SK-N-SH (cell line): ENCODE data around the gene TRIOBP. TPM values are rescaled to one million over a fixed set of nuclear protein-coding genes. Genes with fewer than 3 reads are reported as not detected.
"Not testable (repeated sequence)": the region's sequence is repeated elsewhere in the genome, so short reads cannot be mapped to it uniquely, and the experiment has no call there.

ENCODE experiments used
- CTCF ChIA-PET: fragments of 300-600, 350-600 bp; formaldehyde crosslinking; extraction: SDS; loops from one replicate; lab custom pipeline; 2021; lab: Yijun Ruan, JAX
- POLR2A ChIA-PET: fragments of 350-600 bp; sonication (Branson Sonifier 250); formaldehyde crosslinking; extraction: SDS; loops from one replicate; lab custom pipeline; 2020; ENCODE audit warnings: antibody characterized with exemption, inconsistent platforms; lab: Yijun Ruan, JAX
- DNase-seq: peaks from one replicate; pipeline ENCODE4 v3.0.0; 2012
- H2AFZ ChIP-seq: fragments of 200-600 bp; sonication (generic); 2 replicates; pipeline ENCODE4 v1.8.1; 2016; ENCODE audit warnings: antibody characterized with exemption, mild to moderate bottlenecking, low read depth
- H3F3A ChIP-seq: fragments of 200-600 bp; sonication (generic); replicated peaks from 2 replicates; pipeline ENCODE3; 2016; ENCODE audit warnings: antibody characterized with exemption, mild to moderate bottlenecking; ENCODE audit not compliant: insufficient read depth
- H3K27ac ChIP-seq, 2 experiments: fragments of 200-500 bp in 1 of 2; fragments of 200-600 bp in 1 of 2; sonication (Bioruptor generic) in 1 of 2; sonication (generic), shearing (Covaris generic) in 1 of 2; 2 replicates each; pipeline versions ENCODE4 v1.5.1 to v1.6.1; 2014 to 2016; ENCODE audit warnings: low read depth in 2 of 2, inconsistent platforms in 1 of 2, low read length in 1 of 2, mild to moderate bottlenecking in 1 of 2, mixed read lengths in 1 of 2
- H3K27me3 ChIP-seq: fragments of 200-600 bp; sonication (generic), shearing (Covaris generic); 2 replicates; pipeline ENCODE4 v1.6.1; 2016; ENCODE audit warnings: mixed run types; ENCODE audit not compliant: insufficient read depth
- H3K36me3 ChIP-seq, 2 experiments: fragments of 200-500 bp in 1 of 2; fragments of 200-600 bp in 1 of 2; sonication (Bioruptor generic) in 1 of 2; sonication (generic) in 1 of 2; replicated peaks in 1 of 2; 2 replicates each; pipeline versions ENCODE3 to v1.5.1; 2014 to 2016; ENCODE audit warnings: low read length in 1 of 2, mild to moderate bottlenecking in 1 of 2; ENCODE audit not compliant: insufficient read depth in 2 of 2, control insufficient read depth in 1 of 2
- H3K4me1 ChIP-seq, 2 experiments: fragments of 200-500 bp in 1 of 2; fragments of 200-600 bp in 1 of 2; sonication (Bioruptor generic) in 1 of 2; sonication (generic), shearing (Covaris generic) in 1 of 2; 2 replicates each; pipeline versions ENCODE4 v1.5.1 to v1.6.1; 2014 to 2016; ENCODE audit warnings: low read depth in 1 of 2, low read length in 1 of 2, mixed run types in 1 of 2; ENCODE audit not compliant: insufficient read depth in 2 of 2, control insufficient read depth in 1 of 2
- H3K4me2 ChIP-seq: fragments of 200-600 bp; sonication (generic), shearing (Covaris generic); 2 replicates; pipeline ENCODE4 v1.6.1; 2017; ENCODE audit warnings: mixed run types
- H3K4me3 ChIP-seq, 2 experiments: fragments of 200-500 bp in 1 of 2; fragments of 200-600 bp in 1 of 2; sonication (Bioruptor generic) in 1 of 2; sonication (generic), shearing (Covaris generic) in 1 of 2; 2 replicates each; pipeline versions ENCODE4 v1.5.1 to v1.8.1; 2014 to 2016; ENCODE audit warnings: low read depth in 2 of 2, inconsistent platforms in 1 of 2, low read length in 1 of 2, mild to moderate bottlenecking in 1 of 2, mixed read lengths in 1 of 2, moderate library complexity in 1 of 2
- H3K79me2 ChIP-seq: fragments of 200-600 bp; sonication (generic); 2 replicates; pipeline ENCODE4 v1.8.1; 2017; ENCODE audit warnings: mild to moderate bottlenecking; ENCODE audit not compliant: insufficient read depth
- H3K9ac ChIP-seq: fragments of 200-600 bp; sonication (generic); 2 replicates; pipeline ENCODE4 v1.6.1; 2017; ENCODE audit warnings: mixed run types
- H3K9me2 ChIP-seq: fragments of 200-600 bp; sonication (generic); 2 replicates; pipeline ENCODE4 v1.6.1; 2017; ENCODE audit warnings: mixed run types
- H3K9me3 ChIP-seq: fragments of 200-600 bp; sonication (generic); 2 replicates; pipeline ENCODE4 v1.6.1; 2017; ENCODE audit warnings: mixed run types, mild to moderate bottlenecking, moderate library complexity
- H4K20me1 ChIP-seq: fragments of 200-600 bp; sonication (generic); 2 replicates; pipeline ENCODE4 v1.6.1; 2017; ENCODE audit warnings: mild to moderate bottlenecking, mixed run types; ENCODE audit not compliant: insufficient read depth
- CHD2 ChIP-seq: fragments of 150-350 bp; IDR thresholded peaks from 2 replicates; pipeline ENCODE4 v1.6.1; 2018; ENCODE audit warnings: low read length; ENCODE audit not compliant: partially characterized antibody
- CTCF ChIP-seq: fragments of 200-600 bp; sonication (generic); IDR thresholded peaks from 2 replicates; pipeline ENCODE4 v1.6.1; 2017; ENCODE audit warnings: antibody characterized with exemption, mild to moderate bottlenecking, moderate library complexity
- FOSL2 ChIP-seq: IDR thresholded peaks from 2 replicates; pipeline ENCODE4 v1.4.0; 2012; ENCODE audit warnings: low read depth, mild to moderate bottlenecking, moderate library complexity, borderline replicate concordance
- FOXM1 ChIP-seq: IDR thresholded peaks from 2 replicates; pipeline ENCODE4 v1.4.0; 2012; ENCODE audit warnings: low read depth, mild to moderate bottlenecking
- GATA2 ChIP-seq: sonication (generic); formaldehyde crosslinking; IDR thresholded peaks from 2 replicates; pipeline ENCODE4 v1.5.0; 2020; ENCODE audit warnings: mild to moderate bottlenecking, missing genetic modification reagents
- MXI1 ChIP-seq: IDR thresholded peaks from 2 replicates; pipeline ENCODE4 v1.6.1; 2012; ENCODE audit warnings: mild to moderate bottlenecking, low read depth, low read length, improper control_type of control experiment
- NFIC ChIP-seq: IDR thresholded peaks from 2 replicates; pipeline ENCODE4 v1.4.0; 2012; ENCODE audit warnings: borderline replicate concordance
- NRF1 ChIP-seq: IDR thresholded peaks from 2 replicates; pipeline ENCODE4 v1.6.1; 2012; ENCODE audit warnings: low read depth, mild to moderate bottlenecking, low read length
- POLR2AphosphoS5 ChIP-seq: IDR thresholded peaks from 2 replicates; pipeline ENCODE4 v1.6.1; 2012; ENCODE audit warnings: low read depth, low read length
- RFX5 ChIP-seq: IDR thresholded peaks from 2 replicates; pipeline ENCODE4 v1.6.1; 2012; ENCODE audit warnings: mild to moderate bottlenecking, improper control_type of control experiment, low read length
- TAF1 ChIP-seq: IDR thresholded peaks from 2 replicates; pipeline ENCODE4 v1.6.1; 2012; ENCODE audit warnings: low read depth, mild to moderate bottlenecking, low read length, moderate library complexity, borderline replicate concordance
- TEAD4 ChIP-seq: IDR thresholded peaks from 2 replicates; pipeline ENCODE4 v1.4.0; 2012; ENCODE audit warnings: mild to moderate bottlenecking, borderline replicate concordance; ENCODE audit not compliant: insufficient read depth
- WGBS: methylation state at CpG from one replicate; pipeline ENCODE4 v1.1.6; 2017; ENCODE audit warnings: low lambda C conversion rate; 5-methylcytosine and 5-hydroxymethylcytosine counted together
- polyA plus RNA-seq, 3 experiments: library from polyadenylated mRNA; depleted of rRNA; stranded (reverse); fragments of >200 nt; gene quantifications; 2 replicates each; pipeline ENCODE4 v1.2.3, GENCODE V29; 2012
- TF ChIP-seq, protein P1 (sequence below): IDR thresholded peaks from 2 replicates; pipeline ENCODE4 v1.4.0; 2012; ENCODE audit warnings: low read depth
- TF ChIP-seq, protein P2 (sequence below): IDR thresholded peaks from 2 replicates; pipeline ENCODE4 v1.4.0; 2012; ENCODE audit warnings: low read depth, borderline replicate concordance
- TF ChIP-seq, protein P3 (sequence below): fragments of 150-350 bp; IDR thresholded peaks from 2 replicates; pipeline ENCODE4 v1.6.1; 2016; ENCODE audit warnings: mild to moderate bottlenecking, low read depth, low read length

The TRIOBP gene
- polyA plus RNA-seq, 1 of the 3 experiments (the other 2 are of a cell fraction) = 43.6 TPM

GRCh38 chr22:37717746-37718305 lies 21.0 kb downstream of the TRIOBP start:
- CTCF ChIA-PET = interaction anchor here (1.0 kb wide), 1 partner anchor 10 kb away, joined by 3 read pairs; no protein-coding TSS in a partner anchor
- POLR2A ChIA-PET = interaction anchor here (0.6 kb wide), 1 partner anchor 12 kb away, joined by 3 read pairs; no protein-coding TSS in a partner anchor
- DNase-seq, H3K9me2 ChIP-seq, H3K79me2 ChIP-seq, H3F3A ChIP-seq, H3K27me3 ChIP-seq, H3K9ac ChIP-seq, H2AFZ ChIP-seq, H3K36me3 ChIP-seq, H4K20me1 ChIP-seq, H3K4me3 ChIP-seq, H3K4me1 ChIP-seq, H3K27ac ChIP-seq, H3K9me3 ChIP-seq, H3K4me2 ChIP-seq: not testable (repeated sequence)
- 95% methylated on average over 24 of the region's 38 CpGs for WGBS

DNA sequence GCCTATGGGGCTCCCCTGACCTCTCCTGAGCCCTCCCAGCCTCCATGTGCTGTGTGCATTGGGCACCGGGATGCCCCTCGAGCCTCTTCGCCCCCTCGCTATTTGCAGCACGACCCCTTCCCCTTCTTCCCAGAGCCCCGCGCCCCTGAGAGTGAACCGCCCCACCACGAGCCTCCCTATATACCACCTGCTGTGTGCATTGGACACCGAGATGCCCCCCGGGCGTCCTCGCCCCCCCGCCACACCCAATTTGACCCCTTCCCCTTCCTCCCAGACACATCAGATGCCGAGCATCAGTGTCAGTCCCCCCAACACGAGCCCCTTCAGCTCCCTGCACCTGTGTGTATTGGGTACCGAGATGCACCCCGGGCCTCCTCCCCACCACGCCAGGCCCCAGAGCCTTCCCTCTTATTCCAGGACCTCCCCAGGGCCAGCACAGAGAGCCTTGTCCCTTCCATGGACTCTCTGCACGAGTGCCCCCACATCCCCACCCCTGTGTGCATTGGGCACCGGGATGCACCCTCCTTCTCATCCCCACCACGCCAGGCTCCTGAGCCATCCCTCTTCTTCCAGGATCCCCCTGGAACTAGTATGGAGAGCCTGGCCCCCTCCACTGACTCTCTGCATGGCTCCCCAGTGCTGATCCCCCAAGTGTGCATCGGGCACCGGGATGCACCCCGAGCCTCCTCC lies 28.8 kb downstream of the TRIOBP start:
- Histone ChIP-seq H3K9me3 (no peaks in the 10 kb centered on the region), H3K4me2 (no peak overlapping the region), H2AFZ (no peak overlapping the region), H3K79me2 (no peaks in the 10 kb centered on the region), H3K36me3 (no peaks in the 10 kb centered on the region), H3K9ac (no peak overlapping the region), H3F3A (peaks cover 9% of the 10 kb centered on the region), H4K20me1 (no peaks in the 10 kb centered on the region), H3K9me2 (no peaks in the 10 kb centered on the region), H3K27me3 (no peaks in the 10 kb centered on the region), H3K4me1 (no peaks in the 10 kb centered on the region; a peak in 1 of 4 replicates), H3K27ac (no peak overlapping the region), H3K4me3 (no peak overlapping the region)
- TF ChIP-seq CTCF = no peak
- TF ChIP-seq, protein P1, sequence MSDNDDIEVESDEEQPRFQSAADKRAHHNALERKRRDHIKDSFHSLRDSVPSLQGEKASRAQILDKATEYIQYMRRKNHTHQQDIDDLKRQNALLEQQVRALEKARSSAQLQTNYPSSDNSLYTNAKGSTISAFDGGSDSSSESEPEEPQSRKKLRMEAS = no peak
- TF ChIP-seq TEAD4 = no peak
- no peak for TF ChIP-seq FOSL2
- no peak for TF ChIP-seq FOXM1
- TF ChIP-seq NRF1 = no peak
- TF ChIP-seq NFIC = no peak
- TF ChIP-seq CHD2 = no peak
- TF ChIP-seq MXI1 = no peak
- TF ChIP-seq RFX5 = no peak
- no peak for TF ChIP-seq GATA2
- TF ChIP-seq, protein P2, sequence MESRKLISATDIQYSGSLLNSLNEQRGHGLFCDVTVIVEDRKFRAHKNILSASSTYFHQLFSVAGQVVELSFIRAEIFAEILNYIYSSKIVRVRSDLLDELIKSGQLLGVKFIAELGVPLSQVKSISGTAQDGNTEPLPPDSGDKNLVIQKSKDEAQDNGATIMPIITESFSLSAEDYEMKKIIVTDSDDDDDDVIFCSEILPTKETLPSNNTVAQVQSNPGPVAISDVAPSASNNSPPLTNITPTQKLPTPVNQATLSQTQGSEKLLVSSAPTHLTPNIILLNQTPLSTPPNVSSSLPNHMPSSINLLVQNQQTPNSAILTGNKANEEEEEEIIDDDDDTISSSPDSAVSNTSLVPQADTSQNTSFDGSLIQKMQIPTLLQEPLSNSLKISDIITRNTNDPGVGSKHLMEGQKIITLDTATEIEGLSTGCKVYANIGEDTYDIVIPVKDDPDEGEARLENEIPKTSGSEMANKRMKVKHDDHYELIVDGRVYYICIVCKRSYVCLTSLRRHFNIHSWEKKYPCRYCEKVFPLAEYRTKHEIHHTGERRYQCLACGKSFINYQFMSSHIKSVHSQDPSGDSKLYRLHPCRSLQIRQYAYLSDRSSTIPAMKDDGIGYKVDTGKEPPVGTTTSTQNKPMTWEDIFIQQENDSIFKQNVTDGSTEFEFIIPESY = no peak
- no peak for TF ChIP-seq TAF1
- TF ChIP-seq, protein P3, sequence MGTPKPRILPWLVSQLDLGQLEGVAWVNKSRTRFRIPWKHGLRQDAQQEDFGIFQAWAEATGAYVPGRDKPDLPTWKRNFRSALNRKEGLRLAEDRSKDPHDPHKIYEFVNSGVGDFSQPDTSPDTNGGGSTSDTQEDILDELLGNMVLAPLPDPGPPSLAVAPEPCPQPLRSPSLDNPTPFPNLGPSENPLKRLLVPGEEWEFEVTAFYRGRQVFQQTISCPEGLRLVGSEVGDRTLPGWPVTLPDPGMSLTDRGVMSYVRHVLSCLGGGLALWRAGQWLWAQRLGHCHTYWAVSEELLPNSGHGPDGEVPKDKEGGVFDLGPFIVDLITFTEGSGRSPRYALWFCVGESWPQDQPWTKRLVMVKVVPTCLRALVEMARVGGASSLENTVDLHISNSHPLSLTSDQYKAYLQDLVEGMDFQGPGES = no peak
- TF ChIP-seq POLR2AphosphoS5 = no peak
- ChIA-PET CTCF (no interaction called here), POLR2A (no interaction called here)
- DNase-seq = no peak
- 92% methylated on average over 23 of the region's 25 CpGs for WGBS
